ENCODE results near the gene TTC33.

- TF ChIP-seq CTCF (IDR thresholded peaks at IDR 0.05; ENCODE audit: poor library complexity, severe bottlenecking) (no peak), EZH2 (IDR thresholded peaks at IDR 0.05; ENCODE audit: borderline replicate concordance, insufficient read depth, low read length, poor library complexity, severe bottlenecking) (no peak), MXI1 (conservative IDR thresholded peaks at IDR 0.05; ENCODE audit: poor library complexity, severe bottlenecking) (no peak), REST (IDR thresholded peaks at IDR 0.05; ENCODE audit: borderline replicate concordance) (no peak), POLR2AphosphoS5 (IDR thresholded peaks at IDR 0.05) (no peak)
Observed at GRCh38 chr5:40733879-40734563, 21.7 kb downstream of the TTC33 start.

Data from neural cell (in vitro differentiated cells).